K562 (cell line): Measurements from ENCODE around the gene SRGAP3. TPM values are rescaled to one million over a fixed set of nuclear protein-coding genes. Genes with fewer than 3 reads are reported as not detected.

ENCODE experiments used
- ATAC-seq: fragments of 200-7000 bp; cut with Tn5 transposase; 3 replicates; pipeline ENCODE4 v1.9.1; 2020; ENCODE audit warnings: moderate library complexity
- BruUV-seq: library from RNA; stranded (reverse); fragments of 400-500 nt; replicated peaks from 2 replicates; lab custom pipeline; 2021; lab: Mats Ljungman, UMichigan
- CTCF ChIA-PET: fragments of 300-600 bp; formaldehyde crosslinking; extraction: SDS; loops from one replicate; lab custom pipeline; 2021; ENCODE audit warnings: low intra/inter-chr PET ratio; lab: Yijun Ruan, JAX
- POLR2A ChIA-PET: fragments of 300-600, 350-650 bp; sonication (Branson Sonifier 250); formaldehyde crosslinking; extraction: SDS; loops from one replicate; lab custom pipeline; 2021; ENCODE audit warnings: antibody characterized with exemption, inconsistent platforms; lab: Yijun Ruan, JAX
- DNase-seq, 4 experiments: peaks; one replicate each; pipeline versions ENCODE4 v3.0.0 to v3.0.0-alpha.2; 2011 to 2018; ENCODE audit warnings: low spot score in 3 of 4, mixed read lengths in 3 of 4; ENCODE audit errors: extremely low read depth in 1 of 4
- FAIRE-seq: peaks from 2 replicates; lab custom pipeline; 2011; peaks lifted over from hg19 to GRCh38; lab: Jason Lieb, UNC
- H2AFZ ChIP-seq: 2 replicates; pipeline ENCODE4 v1.6.0; 2011; ENCODE audit warnings: low read depth, low read length, control low read depth, inconsistent platforms
- H3K27ac ChIP-seq: fragments of 200-600 bp; 3 replicates; pipeline ENCODE4 v1.8.0; 2011; ENCODE audit warnings: low read depth, mild to moderate bottlenecking, control low read depth, inconsistent platforms, low read length, moderate library complexity, mixed read lengths; ENCODE audit errors: extremely low read depth
- H3K27me3 ChIP-seq, 2 experiments: fragments of 300-600 bp in 1 of 2; 2 replicates in 1 of 2; 3 replicates in 1 of 2; pipeline versions ENCODE4 v1.6.0 to v1.8.0; 2011; ENCODE audit warnings: inconsistent platforms in 2 of 2, low read length in 2 of 2, mild to moderate bottlenecking in 1 of 2, mixed read lengths in 1 of 2, moderate library complexity in 1 of 2; ENCODE audit not compliant: control insufficient read depth in 2 of 2, insufficient read depth in 2 of 2
- H3K36me3 ChIP-seq: fragments of 300-600 bp; 3 replicates; pipeline ENCODE4 v1.8.0; 2011; ENCODE audit warnings: mild to moderate bottlenecking, low read length, inconsistent platforms; ENCODE audit not compliant: control insufficient read depth, insufficient read depth
- H3K4me1 ChIP-seq, 2 experiments: fragments of 200-600 bp in 1 of 2; replicated peaks in 1 of 2; 2 replicates in 1 of 2; 3 replicates in 1 of 2; pipeline versions ENCODE4 v1.5.1 to v1.8.0; 2011; ENCODE audit warnings: inconsistent platforms in 2 of 2, low read length in 2 of 2, mild to moderate bottlenecking in 1 of 2, mixed read lengths in 1 of 2, moderate library complexity in 1 of 2; ENCODE audit not compliant: control insufficient read depth in 2 of 2, insufficient read depth in 2 of 2
- H3K4me2 ChIP-seq: 2 replicates; pipeline ENCODE4 v1.6.1; 2011; ENCODE audit warnings: low read length, control low read depth, inconsistent platforms, mixed read lengths; ENCODE audit not compliant: insufficient read depth
- H3K4me3 ChIP-seq: fragments of 200-600 bp; sonication (generic), shearing (Covaris generic); 2 replicates; pipeline ENCODE4 v1.5.1; 2016; ENCODE audit warnings: control low read depth, inconsistent platforms
- H3K79me2 ChIP-seq: fragments of 200-600 bp; 3 replicates; pipeline ENCODE4 v1.8.0; 2011; ENCODE audit warnings: low read length, inconsistent platforms; ENCODE audit not compliant: control insufficient read depth, insufficient read depth
- H3K9ac ChIP-seq, 2 experiments: 2 replicates each; pipeline versions ENCODE4 v1.6.0 to v1.6.1; 2011; ENCODE audit warnings: low read depth in 2 of 2, low read length in 2 of 2, control low read depth in 1 of 2, inconsistent platforms in 1 of 2, mild to moderate bottlenecking in 1 of 2, mixed read lengths in 1 of 2; ENCODE audit not compliant: insufficient read depth in 1 of 2
- H3K9me1 ChIP-seq: one replicate; pipeline ENCODE4 v1.6.0; 2011; ENCODE audit warnings: inconsistent platforms, mild to moderate bottlenecking, low read length, moderate library complexity; ENCODE audit not compliant: control insufficient read depth, insufficient read depth
- H3K9me3 ChIP-seq: replicated peaks from 2 replicates; pipeline ENCODE4 v1.5.1; 2011; ENCODE audit warnings: low read depth, low read length, inconsistent platforms; ENCODE audit not compliant: control insufficient read depth, insufficient read depth
- H4K20me1 ChIP-seq: replicated peaks from 2 replicates; pipeline ENCODE4 v1.6.1; 2011; ENCODE audit warnings: low read length, inconsistent platforms, mixed read lengths; ENCODE audit not compliant: control insufficient read depth, insufficient read depth
- ARID3B ChIP-seq: fragments of 250-450 bp; sonication (Bioruptor Pico); IDR thresholded peaks from 2 replicates; pipeline ENCODE4 v1.4.0; 2020; ENCODE audit warnings: borderline replicate concordance
- BMI1 ChIP-seq: fragments of 150-350 bp; IDR thresholded peaks from 2 replicates; pipeline ENCODE4 v1.6.1; 2014; ENCODE audit warnings: low read length
- CHD1 ChIP-seq: fragments of 200-600 bp; sonication (generic); IDR thresholded peaks from one replicate; pipeline ENCODE4 v1.6.1; 2012; ENCODE audit warnings: mild to moderate bottlenecking, moderate library complexity, low read length, inconsistent platforms
- CXXC5 ChIP-seq: fragments of 250-450 bp; sonication (Bioruptor Pico); IDR thresholded peaks from 2 replicates; pipeline ENCODE4 v1.8.0; 2022; ENCODE audit warnings: inconsistent platforms, mild to moderate bottlenecking, moderate library complexity
- FOXK2 ChIP-seq, 2 experiments: fragments of 450-650 bp; IDR thresholded peaks in 1 of 2; conservative IDR thresholded peaks in 1 of 2; 2 replicates each; pipeline ENCODE4 v1.6.1; 2016; ENCODE audit warnings: low read depth in 2 of 2, mild to moderate bottlenecking in 1 of 2
- HBP1 ChIP-seq: fragments of 450-650 bp; formaldehyde crosslinking; IDR thresholded peaks from 2 replicates; pipeline ENCODE4 v1.4.0; 2022; ENCODE audit warnings: missing genetic modification characterization
- HNRNPL ChIP-seq: fragments of 200-400 bp; formaldehyde crosslinking; IDR thresholded peaks from 2 replicates; pipeline ENCODE4 v1.6.1; 2017; ENCODE audit warnings: low read depth, mild to moderate bottlenecking, low read length
- LARP7 ChIP-seq: fragments of 450-650 bp; IDR thresholded peaks from 2 replicates; pipeline ENCODE4 v1.6.1; 2016
- MBD1 ChIP-seq: fragments of 250-450 bp; sonication (Bioruptor Pico); IDR thresholded peaks from 2 replicates; pipeline ENCODE4 v1.8.0; 2022; ENCODE audit warnings: inconsistent platforms
- POLR2A ChIP-seq: fragments of 450-650 bp; conservative IDR thresholded peaks from 2 replicates; pipeline ENCODE4 v1.6.1; 2016
- POLR2B ChIP-seq: fragments of 450-650 bp; IDR thresholded peaks from 2 replicates; pipeline ENCODE4 v1.6.1; 2018; ENCODE audit warnings: low read depth; ENCODE audit not compliant: partially characterized antibody
- ZFP36 ChIP-seq: fragments of 150-350 bp; IDR thresholded peaks from 2 replicates; pipeline ENCODE4 v1.6.1; 2018; ENCODE audit warnings: low read length, low read depth; ENCODE audit not compliant: partially characterized antibody
- ZFX ChIP-seq: sonication (generic); formaldehyde crosslinking; IDR thresholded peaks from 2 replicates; pipeline ENCODE4 v1.8.0; 2022; ENCODE audit warnings: mild to moderate bottlenecking, missing genetic modification reagents, moderate library complexity
- ZNF277 ChIP-seq: fragments of 250-450 bp; sonication (Bioruptor Pico); IDR thresholded peaks from 2 replicates; pipeline ENCODE4 v1.8.0; 2022; ENCODE audit warnings: inconsistent platforms, mild to moderate bottlenecking, moderate library complexity, borderline replicate concordance
- ZNF57 ChIP-seq: fragments of 450-650 bp; formaldehyde crosslinking; IDR thresholded peaks from 2 replicates; pipeline ENCODE4 v1.4.0; 2020; ENCODE audit warnings: mild to moderate bottlenecking, moderate library complexity
- ZNF79 ChIP-seq: fragments of 250-450 bp; sonication (Bioruptor Pico); IDR thresholded peaks from 2 replicates; pipeline ENCODE4 v1.4.0; 2020; ENCODE audit warnings: low read depth, mild to moderate bottlenecking, moderate library complexity
- WGBS: fragments of 100-300 bp; shearing (Covaris generic); methylation state at CpG from one replicate; pipeline ENCODE4 v1.1.6; 2016; ENCODE audit warnings: low coverage, mixed read lengths; ENCODE audit not compliant: insufficient coverage; ENCODE audit errors: missing lambda C conversion rate; 5-methylcytosine and 5-hydroxymethylcytosine counted together
- in situ Hi-C: fragments of 300-500 bp; cut with MboI; formaldehyde crosslinking; loops from 4 replicates; pipeline ENCODE4 v1.15.0; 2018; ENCODE audit warnings: inconsistent platforms, mixed read lengths
- intact Hi-C: fragments of 100-400 bp; cut with micrococcal nuclease; formaldehyde crosslinking; loops from 2 replicates; pipeline ENCODE4 v1.14.2; 2022
- polyA plus RNA-seq, 8 experiments: library from polyadenylated mRNA; depleted of rRNA in 4 of 8; stranded (reverse) in 5 of 8; unstranded in 3 of 8; fragments of >200 nt; fragmentation: Nextera tagmentation in 2 of 8; fragmentation: Illumina TruSeq in 1 of 8; extraction: Ambion mirVana in 2 of 8; extraction: Trizol in 1 of 8; gene quantifications; 2 replicates each; pipeline versions ENCODE4 v1.2.1 to v1.2.3, GENCODE V29; 2011 to 2014; ENCODE audit warnings: inconsistent platforms in 1 of 8, missing spikeins in 1 of 8
- total RNA-seq, 7 experiments: library from RNA; depleted of rRNA in 6 of 7; stranded (reverse); fragments of >200 nt in 6 of 7; fragmentation: Illumina TruSeq in 2 of 7; extraction: Trizol in 2 of 7; gene quantifications; 2 replicates each; pipeline versions ENCODE4 v1.2.1 to v1.2.3, GENCODE V29; 2011 to 2021; ENCODE audit warnings: low replicate concordance in 1 of 7

SRGAP3 gene
- total and polyA plus RNA-seq, 9 of the 15 experiments (the other 6 are each of a cell fraction or from before 2014, with no cell fraction given): 0.11 to 0.85 (median 0.35) TPM; not detected in 2

GRCh38 chr3:9071936-9072666, 177.3 kb downstream of the SRGAP3 start (continued):
- TF ChIP-seq FOXK2 (conservative IDR thresholded peaks at IDR 0.05 in 1 of 2, IDR thresholded peaks at IDR 0.05 in 1 of 2; ENCODE audit: low read depth in 2 of 2) (no peak), ZNF79 (CRISPR knock-in tag) (no peak), ZNF277 (CRISPR knock-in tag) (no peak)

GRCh38 chr3:9070961-9071360, 178.5 kb downstream of the SRGAP3 start:
- ChIA-PET POLR2A (no interaction called here), CTCF (no interaction called here)
- no peak overlapping the region for H3K9ac ChIP-seq
- no peaks in the 10 kb centered on the region for H4K20me1 ChIP-seq
- peaks cover 2 to 33% of the 10 kb centered on the region in 2 experiments; a peak in 4 of 5 replicates for H3K27me3 ChIP-seq
- FAIRE-seq (no peak), ATAC-seq (no peak), DNase-seq (no peak)
- no TSS peak for BruUV-seq
- no peaks in the 10 kb centered on the region for H3K4me1 ChIP-seq
- in situ Hi-C loops (no loop called here), intact Hi-C loops (no loop called here)
- no peaks in the 10 kb centered on the region for H3K9me3 ChIP-seq
- H3K9me1 ChIP-seq: no peaks in the 10 kb centered on the region
- WGBS: 0% methylated on average over 2 of the region's 2 CpGs
- no peak overlapping the region for H2AFZ ChIP-seq
- H3K4me3 ChIP-seq: no peak overlapping the region
- no peak overlapping the region for H3K27ac ChIP-seq
- no peaks in the 10 kb centered on the region for H3K36me3 ChIP-seq
- H3K4me2 ChIP-seq: no peak overlapping the region
- no peaks in the 10 kb centered on the region for H3K79me2 ChIP-seq
- TF ChIP-seq POLR2B (no peak), ZNF57 (CRISPR knock-in tag) (no peak), LARP7 (no peak), ARID3B (CRISPR knock-in tag) (no peak), CXXC5 (CRISPR knock-in tag) (no peak), HNRNPL (no peak), MBD1 (CRISPR knock-in tag) (no peak), BMI1 (no peak), ZFX (CRISPR knock-in tag) (no peak), POLR2A (no peak), CHD1 (no peak), HBP1 (CRISPR knock-in tag) (no peak), ZFP36 (peak; percentile 64)
